Stomach (tissue), 4 donors: Measurements from ENCODE around the gene MAP3K20.

Experiments
- CTCF ChIP-seq, 7 experiments: fragments of 450-650 bp in 4 of 7; fragments of 200-600 bp in 3 of 7; sonication (generic) in 3 of 7; IDR thresholded peaks; one replicate each; pipeline ENCODE4 v1.5.1; 2016 to 2019; ENCODE audit warnings: antibody characterized with exemption in 7 of 7, control low read depth in 2 of 7, mild to moderate bottlenecking in 1 of 7
- POLR2A ChIP-seq, 4 donors: fragments of 450-650 bp; IDR thresholded peaks; one replicate each; pipeline ENCODE4 v1.6.1; 2016; ENCODE audit warnings: antibody characterized with exemption in 4 of 4, control low read depth in 2 of 4, mild to moderate bottlenecking in 1 of 4, moderate library complexity in 1 of 4

- no peak for TF ChIP-seq CTCF (IDR thresholded peaks at IDR 0.05)
- TF ChIP-seq POLR2A (IDR thresholded peaks at IDR 0.05): no peak
Observed at GRCh38 chr2:173215316-173215715, 139.7 kb downstream of the MAP3K20 start.
